OCI-LY3 (cell line): ENCODE measurements around the gene ITPR1.

Experiments used
- EZH2phosphoT487 ChIP-seq: fragments of 200-600 bp; shearing (Covaris generic); IDR thresholded peaks from 2 replicates; pipeline ENCODE4 v1.6.1; 2018; ENCODE audit warnings: antibody characterized with exemption, mixed run types, low read depth
- TF ChIP-seq, protein P1 (sequence below): fragments of 200-600, 300-600 bp; sonication (generic); IDR thresholded peaks from 2 replicates; pipeline ENCODE4 v1.5.1; 2014; ENCODE audit warnings: antibody characterized with exemption, low read length, low read depth

DNA sequence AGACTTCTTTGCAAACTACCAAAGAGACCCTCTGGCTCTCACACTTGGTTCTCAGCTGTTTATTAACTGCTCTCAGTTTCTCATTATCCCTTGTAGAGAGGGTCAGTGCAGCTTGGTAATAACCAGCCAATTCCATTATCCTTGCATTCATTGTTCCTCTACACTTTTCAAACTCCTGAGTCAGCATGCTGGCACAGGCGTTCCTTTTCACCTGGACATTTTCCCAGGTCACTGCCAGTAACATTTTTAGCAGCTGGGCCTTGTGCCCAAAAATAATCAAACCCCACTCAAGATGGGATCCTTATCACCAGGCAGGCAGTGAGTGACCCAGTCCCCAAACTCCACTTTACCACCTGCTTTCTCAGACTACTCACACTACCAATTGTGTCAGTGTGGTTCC lies 21.2 kb upstream of the ITPR1 start:
- TF ChIP-seq, protein P1, sequence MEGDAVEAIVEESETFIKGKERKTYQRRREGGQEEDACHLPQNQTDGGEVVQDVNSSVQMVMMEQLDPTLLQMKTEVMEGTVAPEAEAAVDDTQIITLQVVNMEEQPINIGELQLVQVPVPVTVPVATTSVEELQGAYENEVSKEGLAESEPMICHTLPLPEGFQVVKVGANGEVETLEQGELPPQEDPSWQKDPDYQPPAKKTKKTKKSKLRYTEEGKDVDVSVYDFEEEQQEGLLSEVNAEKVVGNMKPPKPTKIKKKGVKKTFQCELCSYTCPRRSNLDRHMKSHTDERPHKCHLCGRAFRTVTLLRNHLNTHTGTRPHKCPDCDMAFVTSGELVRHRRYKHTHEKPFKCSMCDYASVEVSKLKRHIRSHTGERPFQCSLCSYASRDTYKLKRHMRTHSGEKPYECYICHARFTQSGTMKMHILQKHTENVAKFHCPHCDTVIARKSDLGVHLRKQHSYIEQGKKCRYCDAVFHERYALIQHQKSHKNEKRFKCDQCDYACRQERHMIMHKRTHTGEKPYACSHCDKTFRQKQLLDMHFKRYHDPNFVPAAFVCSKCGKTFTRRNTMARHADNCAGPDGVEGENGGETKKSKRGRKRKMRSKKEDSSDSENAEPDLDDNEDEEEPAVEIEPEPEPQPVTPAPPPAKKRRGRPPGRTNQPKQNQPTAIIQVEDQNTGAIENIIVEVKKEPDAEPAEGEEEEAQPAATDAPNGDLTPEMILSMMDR = no peak
- no peak for TF ChIP-seq EZH2phosphoT487
